Activated CD4-positive, alpha-beta memory T cell treated with anti-CD3 and anti-CD28 coated beads, Interleukin-2, amount 10 ng/mL, durations not matched to agents 7 days and 5 days (primary cell): ENCODE measurements around the gene SEBOX. TPM values are rescaled to one million over a fixed set of nuclear protein-coding genes. Genes with fewer than 3 reads are reported as not detected.

Source experiments
- CTCF ChIA-PET: fragments of 350-600 bp; sonication (Branson Sonifier 250); formaldehyde crosslinking; loops from one replicate; lab custom pipeline; 2021; ENCODE audit warnings: antibody characterized with exemption, inconsistent platforms; lab: Charles Lee
- POLR2A ChIA-PET: fragments of 350-600 bp; sonication (Branson Sonifier 250); formaldehyde crosslinking; loops from one replicate; lab custom pipeline; 2021; ENCODE audit warnings: antibody characterized with exemption; lab: Charles Lee
- DNase-seq: peaks from one replicate; pipeline ENCODE4 v3.0.0-alpha.2; 2020
- H3K27ac Mint-ChIP-seq: one replicate; pipeline ENCODE4 v1.8.0; 2021; ENCODE audit warnings: mild to moderate bottlenecking, mixed read lengths
- H3K27me3 Mint-ChIP-seq: one replicate; pipeline ENCODE4 v1.8.0; 2021; ENCODE audit warnings: mixed read lengths
- H3K36me3 Mint-ChIP-seq: one replicate; pipeline ENCODE4 v1.8.0; 2021; ENCODE audit warnings: low read depth, mixed read lengths
- H3K4me1 Mint-ChIP-seq: one replicate; pipeline ENCODE4 v1.8.0; 2021; ENCODE audit warnings: mixed read lengths
- H3K4me3 Mint-ChIP-seq: one replicate; pipeline ENCODE4 v1.8.0; 2021; ENCODE audit warnings: mild to moderate bottlenecking, mixed read lengths
- H3K9me3 Mint-ChIP-seq: one replicate; pipeline ENCODE4 v1.8.0; 2021; ENCODE audit warnings: mixed read lengths
- total RNA-seq, 2 experiments: library from RNA; stranded (reverse); gene quantifications; one replicate each; pipeline ENCODE4 v1.2.3, GENCODE V29; 2021

The SEBOX gene, protein sequence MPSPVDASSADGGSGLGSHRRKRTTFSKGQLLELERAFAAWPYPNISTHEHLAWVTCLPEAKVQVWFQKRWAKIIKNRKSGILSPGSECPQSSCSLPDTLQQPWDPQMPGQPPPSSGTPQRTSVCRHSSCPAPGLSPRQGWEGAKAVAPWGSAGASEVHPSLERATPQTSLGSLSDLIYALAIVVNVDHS
- total RNA-seq = not detected

DNA sequence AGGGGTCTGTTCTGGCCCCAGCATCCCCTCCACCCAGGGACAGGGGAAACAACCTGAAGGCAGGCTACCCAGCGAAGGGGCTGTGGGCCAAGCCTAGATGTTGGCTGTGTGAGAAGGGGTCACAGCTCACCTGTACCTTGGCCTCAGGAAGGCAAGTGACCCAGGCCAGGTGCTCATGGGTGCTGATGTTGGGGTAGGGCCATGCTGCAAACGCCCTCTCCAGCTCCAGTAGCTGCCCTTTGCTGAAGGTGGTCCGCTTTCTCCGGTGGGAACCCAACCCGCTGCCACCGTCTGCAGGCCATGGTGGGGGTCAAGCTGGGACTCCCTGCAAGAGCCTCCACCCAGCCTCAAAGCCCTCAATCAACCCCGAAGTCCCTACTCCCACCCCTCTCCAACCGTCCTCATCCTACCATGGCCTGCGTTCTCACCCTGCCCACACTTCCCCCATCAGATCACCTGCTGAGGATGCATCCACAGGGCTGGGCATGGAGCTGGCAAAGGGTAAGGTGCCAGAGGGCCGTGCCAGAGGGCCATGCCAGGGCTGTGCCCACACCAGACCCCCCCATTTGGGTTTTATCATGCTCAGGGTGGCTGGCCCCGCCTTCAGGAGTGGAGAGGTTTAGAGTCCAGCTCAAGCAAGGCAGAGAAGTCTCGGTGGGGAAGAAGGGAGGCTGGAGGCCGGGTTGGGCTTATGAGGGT lies at the start of gene SEBOX:
Gene SEBOX (minus strand): TSS at position 535 of the 699 bp plus-strand sequence. CDS start 48 bp downstream, at position 487.
- H3K4me1 Mint-ChIP-seq = no peaks in the 10 kb centered on the region
- H3K27ac Mint-ChIP-seq = no peak within 1 kb of the TSS
- no peaks in the 10 kb centered on the region for H3K9me3 Mint-ChIP-seq
- POLR2A ChIA-PET = interaction anchor here (1.1 kb wide), 1 partner anchor 29 kb away, joined by 6 read pairs; the partner anchor contains the start of genes IFT20 and TNFAIP1
- H3K4me3 Mint-ChIP-seq = no peak within 1 kb of the TSS
- H3K36me3 Mint-ChIP-seq = peaks cover 17% of the 10 kb centered on the region
- H3K27me3 Mint-ChIP-seq = no peaks in the 10 kb centered on the region
- no peak for DNase-seq
- CTCF ChIA-PET = no interaction called here

DNA sequence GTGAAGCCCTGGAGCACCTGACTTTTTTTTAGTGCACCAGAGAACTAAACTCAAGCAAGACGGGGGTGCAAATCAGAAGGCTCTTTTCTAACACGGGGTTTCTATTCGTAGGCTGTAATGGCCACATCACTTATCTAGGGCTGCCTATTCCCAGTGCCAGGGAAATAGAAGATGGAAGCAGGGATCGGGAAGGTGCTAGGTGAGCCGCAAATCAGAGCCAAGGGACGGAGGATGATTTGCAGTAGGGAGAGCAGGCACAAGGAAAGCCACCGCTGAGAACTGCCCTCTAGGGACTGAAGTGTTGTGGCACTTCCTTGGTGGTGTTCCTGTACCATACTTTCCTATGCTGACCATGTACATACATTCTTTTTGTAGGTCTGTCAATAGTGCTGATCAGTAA lies 48.8 kb upstream of the SEBOX start:
- Mint-ChIP-seq H3K9me3 (no peaks in the 10 kb centered on the region), H3K4me3 (no peak overlapping the region), H3K4me1 (no peaks in the 10 kb centered on the region), H3K27me3 (peaks cover 17% of the 10 kb centered on the region), H3K27ac (no peak overlapping the region), H3K36me3 (no peaks in the 10 kb centered on the region)
- ChIA-PET POLR2A (interaction anchor here (1.5 kb wide), 1 partner anchor 27 kb away, joined by 4 read pairs; no protein-coding TSS in a partner anchor), CTCF (no interaction called here)
- no peak for DNase-seq

DNA sequence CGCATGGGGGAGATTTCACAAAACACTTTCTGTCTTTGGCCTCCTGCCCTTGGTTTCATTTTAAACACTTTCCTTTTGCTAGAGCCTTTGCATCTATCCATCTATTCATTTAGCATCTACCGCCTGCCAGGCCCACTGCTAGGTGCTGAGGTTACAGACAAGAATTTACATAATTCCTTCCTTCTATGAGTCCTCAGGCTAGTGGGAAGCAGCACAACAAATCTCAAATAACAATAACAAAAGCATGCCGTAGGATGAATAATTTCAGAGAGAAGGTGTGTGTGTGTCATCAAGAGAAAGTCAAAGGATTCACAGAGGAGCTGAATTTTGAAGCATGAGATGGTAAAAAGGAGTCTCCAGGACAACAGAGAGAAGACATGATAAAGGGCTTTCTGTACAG lies 47.1 kb upstream of the SEBOX start:
- Mint-ChIP-seq H3K27me3 (peaks cover 24% of the 10 kb centered on the region), H3K4me1 (no peaks in the 10 kb centered on the region), H3K9me3 (no peaks in the 10 kb centered on the region), H3K36me3 (no peaks in the 10 kb centered on the region), H3K4me3 (no peak overlapping the region), H3K27ac (no peak overlapping the region)
- no peak for DNase-seq
- CTCF ChIA-PET = no interaction called here
- POLR2A ChIA-PET = no interaction called here

DNA sequence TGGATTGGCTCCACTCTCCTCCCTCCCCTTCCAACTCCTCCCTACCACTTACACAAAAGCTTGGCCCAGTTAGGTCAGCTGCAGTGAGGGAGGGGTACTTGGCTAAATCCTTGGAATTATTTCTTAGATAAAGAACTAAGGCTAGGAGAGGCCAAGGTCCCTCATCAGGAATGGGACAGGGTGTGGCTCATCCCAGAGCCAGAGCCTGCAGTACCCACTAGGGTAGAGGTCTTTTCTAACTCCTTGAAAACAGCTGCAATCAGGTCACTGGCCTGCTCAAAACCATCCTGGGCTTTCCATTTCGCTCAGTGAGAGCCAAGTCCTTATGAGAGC lies 42.9 kb upstream of the SEBOX start:
- H3K9me3 Mint-ChIP-seq = no peaks in the 10 kb centered on the region
- no peak overlapping the region for H3K4me3 Mint-ChIP-seq
- H3K27ac Mint-ChIP-seq = no peak overlapping the region
- H3K4me1 Mint-ChIP-seq = peaks cover 5% of the 10 kb centered on the region
- POLR2A ChIA-PET = no interaction called here
- CTCF ChIA-PET = interaction anchor here (1.6 kb wide), 1 partner anchor 8 kb away, joined by 4 read pairs; no protein-coding TSS in a partner anchor
- peaks cover 18% of the 10 kb centered on the region for H3K27me3 Mint-ChIP-seq
- no peaks in the 10 kb centered on the region for H3K36me3 Mint-ChIP-seq
- no peak for DNase-seq

DNA sequence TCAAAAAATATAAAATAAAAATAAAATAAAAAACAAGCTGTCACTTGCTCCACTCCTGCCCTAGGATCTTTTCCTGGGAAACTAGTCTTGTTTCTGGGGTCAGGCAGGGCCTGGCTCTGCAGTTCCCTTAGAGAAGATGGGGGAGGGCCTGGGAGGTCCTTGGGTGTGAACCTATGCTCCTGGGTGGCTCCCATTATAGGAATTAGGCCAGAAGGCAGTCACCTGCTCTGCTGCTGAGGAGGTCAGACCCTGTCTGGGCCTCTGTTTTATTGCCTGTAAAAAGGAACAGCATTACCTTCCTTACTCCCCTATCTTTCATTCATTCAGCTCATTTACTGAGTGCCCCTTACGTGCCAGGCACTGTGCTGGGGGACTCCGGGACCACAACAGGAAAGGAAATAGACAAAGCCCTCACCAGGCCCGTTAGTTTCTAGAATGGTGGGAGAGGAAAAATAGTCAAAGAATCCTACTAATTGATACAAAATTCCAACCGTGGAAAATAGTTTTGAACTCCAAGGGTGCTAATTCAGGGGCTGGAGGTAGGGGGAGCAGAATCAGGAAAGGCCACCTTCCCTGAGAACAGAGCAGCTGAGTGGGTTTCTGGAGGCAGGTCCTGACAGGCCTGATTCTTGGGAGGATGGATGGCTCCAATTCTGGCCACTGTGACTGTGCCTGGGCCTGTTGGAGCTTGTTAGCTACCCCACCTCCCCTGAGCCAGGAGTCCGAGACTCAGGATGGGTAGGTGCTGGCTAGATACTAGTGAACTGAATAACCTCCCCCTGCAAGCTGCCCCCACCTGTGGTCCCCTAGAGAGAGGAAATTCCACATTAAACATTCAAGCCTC lies 42.4 kb upstream of the SEBOX start:
- no peak overlapping the region for H3K27ac Mint-ChIP-seq

DNA sequence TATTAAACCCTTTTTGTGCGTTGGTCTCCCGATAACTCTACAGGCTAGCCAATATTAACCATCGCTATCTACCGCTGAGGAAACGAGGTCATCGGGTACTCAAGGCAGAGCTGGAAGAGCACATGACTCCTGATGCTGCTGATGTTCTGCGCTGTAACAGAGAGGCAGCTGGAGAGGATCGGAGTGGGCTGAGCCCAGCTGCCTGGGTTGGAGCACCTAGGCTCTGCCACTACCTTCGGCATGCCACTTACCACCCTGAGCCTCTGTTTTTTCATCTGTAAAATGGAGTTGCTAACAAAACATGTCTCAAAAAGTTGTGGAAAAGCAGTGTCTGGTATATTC lies 41.4 kb upstream of the SEBOX start:
- Mint-ChIP-seq H3K4me1 (peaks cover 13% of the 10 kb centered on the region), H3K27ac (no peak overlapping the region), H3K27me3 (peaks cover 11% of the 10 kb centered on the region), H3K9me3 (no peaks in the 10 kb centered on the region), H3K36me3 (no peaks in the 10 kb centered on the region), H3K4me3 (peak overlapping the region; percentile 49)
- POLR2A ChIA-PET = interaction anchor here (1.4 kb wide), 1 partner anchor 11 kb away, joined by 6 read pairs; no protein-coding TSS in a partner anchor
- CTCF ChIA-PET = no interaction called here
- DNase-seq = no peak

More for the DNA sequence above, 42.4 kb upstream of the SEBOX start:
- DNase-seq = no peak
- Mint-ChIP-seq H3K9me3 (no peaks in the 10 kb centered on the region), H3K4me1 (peaks cover 5% of the 10 kb centered on the region), H3K36me3 (no peaks in the 10 kb centered on the region), H3K4me3 (no peak overlapping the region), H3K27me3 (peaks cover 17% of the 10 kb centered on the region)
- ChIA-PET CTCF (interaction anchor here (1.6 kb wide), 1 partner anchor 9 kb away, joined by 4 read pairs; no protein-coding TSS in a partner anchor), POLR2A (no interaction called here)

DNA sequence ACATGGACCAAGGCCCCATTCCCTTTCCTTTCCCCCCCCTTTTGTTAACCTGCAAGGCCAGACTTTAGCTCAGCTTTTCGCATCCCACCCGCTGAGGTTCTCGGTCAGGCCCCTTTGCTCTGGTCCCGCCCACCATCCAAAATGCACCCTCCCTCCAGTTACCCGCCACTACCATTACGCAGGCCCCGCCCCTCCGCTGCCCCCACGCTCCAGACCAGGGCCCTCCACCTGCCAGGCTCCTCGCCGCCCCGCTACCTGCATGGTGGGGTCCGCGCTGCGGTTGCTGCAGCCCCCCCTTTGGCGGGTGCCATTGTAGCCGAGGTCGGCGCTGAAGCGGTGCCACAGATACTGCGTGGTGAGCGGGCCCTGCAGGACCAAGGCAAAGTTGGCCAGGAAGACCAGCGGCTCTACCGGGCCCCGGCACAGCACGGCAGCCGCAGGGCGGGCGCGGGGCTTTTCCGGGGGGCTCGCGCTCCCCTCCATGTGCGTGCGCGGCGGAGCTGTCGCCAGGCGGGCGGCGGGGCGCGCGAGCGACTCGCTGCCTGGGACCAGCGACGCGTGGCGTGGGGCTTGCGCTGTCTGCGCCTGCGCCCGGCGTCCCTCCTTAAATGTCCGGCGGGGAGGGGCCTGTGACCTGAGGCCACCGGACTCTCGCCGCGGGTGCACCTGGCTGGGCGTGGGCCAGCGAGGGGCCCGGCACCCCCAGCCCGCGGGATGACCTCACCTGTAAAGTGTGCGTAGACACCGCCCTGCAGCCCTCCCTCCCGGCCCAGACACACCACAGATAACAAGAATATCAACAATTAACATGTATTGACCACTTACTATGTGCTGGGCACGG lies 40.9 kb upstream of the SEBOX start, which contains the start of gene SLC46A1:
Gene SLC46A1 (minus strand): TSS at position 581 of the 841 bp plus-strand sequence. CDS start 98 bp downstream, at position 483.
- Mint-ChIP-seq H3K4me3 (peak within 1 kb of the TSS; percentile 66), H3K27me3 (peaks cover 11% of the 10 kb centered on the region), H3K9me3 (no peaks in the 10 kb centered on the region), H3K4me1 (peaks cover 13% of the 10 kb centered on the region), H3K27ac (no peak within 1 kb of the TSS), H3K36me3 (no peaks in the 10 kb centered on the region)
- ChIA-PET CTCF (no interaction called here), POLR2A (interaction anchor here (1.4 to 1.9 kb wide), 2 partner anchors 10 to 21 kb away, joined by 6 to 11 read pairs; no protein-coding TSS in a partner anchor)
- DNase-seq = peak; percentile 29

DNA sequence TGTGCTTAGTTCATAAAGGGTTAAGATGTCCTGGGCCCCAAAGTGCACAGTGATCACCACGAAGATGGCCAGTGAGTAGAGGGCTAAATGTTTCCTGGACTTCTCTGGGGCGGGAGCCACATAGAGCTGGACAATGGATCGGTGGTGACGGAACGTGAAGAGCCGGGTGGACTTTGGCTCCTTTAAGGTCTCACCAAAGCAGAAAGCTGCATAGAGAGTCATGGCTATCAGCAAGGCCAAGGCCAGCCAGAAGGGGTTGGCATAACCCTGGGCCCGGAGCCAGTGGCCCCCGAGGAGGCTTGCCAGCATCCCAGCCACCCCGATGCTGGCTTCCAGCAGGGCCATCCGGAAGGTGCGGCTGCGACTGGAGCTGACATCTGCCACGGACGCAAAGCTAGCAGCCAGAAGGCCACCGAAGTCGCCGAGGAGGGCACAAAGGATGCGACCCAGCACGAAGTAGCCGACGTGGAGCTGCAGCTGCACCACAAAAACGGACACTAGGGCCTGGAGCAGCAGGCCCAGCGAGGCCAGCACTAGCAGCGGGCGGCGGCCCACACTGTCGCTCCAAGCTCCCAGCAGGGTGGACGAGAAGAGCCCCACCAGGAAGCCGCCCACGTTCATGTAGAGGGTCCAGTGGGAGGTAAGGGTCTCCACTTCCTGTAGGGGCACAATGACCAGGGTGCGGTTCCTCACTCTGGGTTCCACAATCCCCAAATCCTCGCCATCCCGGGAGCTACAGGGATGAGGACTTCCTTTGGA lies 40.0 kb upstream of the SEBOX start:
- Mint-ChIP-seq H3K27me3 (peaks cover 11% of the 10 kb centered on the region), H3K36me3 (no peaks in the 10 kb centered on the region), H3K9me3 (no peaks in the 10 kb centered on the region), H3K27ac (no peak overlapping the region), H3K4me1 (peaks cover 13% of the 10 kb centered on the region), H3K4me3 (peak overlapping the region; percentile 66)
- ChIA-PET CTCF (interaction anchor here (1.4 kb wide), 1 partner anchor 12 kb away, joined by 9 read pairs; no protein-coding TSS in a partner anchor), POLR2A (interaction anchor here (1.4 to 1.9 kb wide), 2 partner anchors 9 to 20 kb away, joined by 6 to 11 read pairs; no protein-coding TSS in a partner anchor)
- DNase-seq = no peak

DNA sequence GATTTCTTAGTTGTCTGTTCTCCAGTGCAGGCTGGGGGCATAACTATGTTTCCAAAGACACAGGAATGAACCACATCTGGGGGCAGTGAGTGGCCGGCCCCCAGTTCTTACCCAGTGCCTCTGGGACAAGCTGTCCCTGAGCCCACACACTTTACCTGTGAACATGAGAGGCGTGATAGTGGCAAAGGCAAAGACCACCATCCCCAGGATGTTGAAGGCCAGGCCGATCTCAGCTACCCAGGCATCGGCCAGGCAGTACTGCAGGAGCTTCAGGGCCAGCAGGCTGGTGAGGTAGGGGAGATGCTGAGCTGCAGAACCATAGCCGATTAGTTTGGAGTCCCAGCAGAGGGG lies 39.4 kb upstream of the SEBOX start:
- Mint-ChIP-seq H3K36me3 (no peaks in the 10 kb centered on the region), H3K27me3 (peaks cover 11% of the 10 kb centered on the region), H3K9me3 (no peaks in the 10 kb centered on the region), H3K4me1 (peaks cover 13% of the 10 kb centered on the region), H3K4me3 (peak overlapping the region; percentile 16), H3K27ac (no peak overlapping the region)
- DNase-seq = no peak
- POLR2A ChIA-PET = interaction anchor here (1.9 kb wide), 1 partner anchor 20 kb away, joined by 11 read pairs; no protein-coding TSS in a partner anchor
- CTCF ChIA-PET = interaction anchor here (1.4 kb wide), 1 partner anchor 12 kb away, joined by 9 read pairs; no protein-coding TSS in a partner anchor

DNA sequence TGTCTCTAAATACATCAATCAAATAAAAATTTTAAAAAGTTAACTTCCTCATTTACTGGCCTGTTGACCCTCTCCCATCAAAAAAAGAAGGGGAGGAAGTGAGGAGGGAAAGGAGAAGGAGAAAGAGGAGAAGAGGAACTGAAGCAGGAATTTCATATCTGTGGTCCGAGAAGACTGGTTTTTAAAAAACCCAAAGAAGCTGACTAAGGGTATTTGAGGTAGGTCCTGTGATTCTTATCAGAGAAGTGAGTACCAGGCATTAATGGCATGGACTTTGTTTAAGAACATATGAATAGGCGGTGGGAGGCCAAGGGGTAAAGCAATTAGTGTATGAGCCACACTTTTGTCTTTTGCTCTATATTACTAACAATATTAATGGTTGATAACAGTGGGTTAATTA lies 39.0 kb upstream of the SEBOX start:
- no peak overlapping the region for H3K27ac Mint-ChIP-seq
- no peaks in the 10 kb centered on the region for H3K9me3 Mint-ChIP-seq
- no peak overlapping the region for H3K4me3 Mint-ChIP-seq
- peaks cover 11% of the 10 kb centered on the region for H3K27me3 Mint-ChIP-seq
- ChIA-PET CTCF (interaction anchor here (1.4 kb wide), 1 partner anchor 13 kb away, joined by 9 read pairs; no protein-coding TSS in a partner anchor), POLR2A (interaction anchor here (1.9 kb wide), 1 partner anchor 19 kb away, joined by 11 read pairs; no protein-coding TSS in a partner anchor)
- peaks cover 13% of the 10 kb centered on the region for H3K4me1 Mint-ChIP-seq
- no peak for DNase-seq
- H3K36me3 Mint-ChIP-seq = no peaks in the 10 kb centered on the region

DNA sequence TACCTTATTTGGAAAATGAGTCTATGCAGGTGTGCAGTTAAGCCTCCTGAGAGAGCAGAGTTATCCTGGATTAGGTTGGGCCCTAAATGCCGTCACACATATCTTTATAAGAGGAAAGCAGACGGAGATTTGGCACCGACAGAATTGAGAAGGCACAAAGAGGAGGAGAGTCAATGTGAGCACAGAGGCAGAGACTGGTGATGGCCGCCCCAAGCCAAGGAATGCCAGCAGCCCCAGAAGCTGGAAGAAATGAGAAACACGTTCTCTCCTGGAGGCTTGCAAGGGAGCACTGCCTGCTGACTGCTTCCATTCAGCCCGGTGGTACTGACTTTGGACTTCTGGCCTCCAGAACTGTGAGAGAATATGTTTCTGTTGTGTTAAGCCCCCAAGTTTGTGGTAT lies 37.8 kb upstream of the SEBOX start:
- H3K4me1 Mint-ChIP-seq = peaks cover 13% of the 10 kb centered on the region
- H3K4me3 Mint-ChIP-seq = no peak overlapping the region
- no peak for DNase-seq
- H3K9me3 Mint-ChIP-seq = no peaks in the 10 kb centered on the region
- no peak overlapping the region for H3K27ac Mint-ChIP-seq
- CTCF ChIA-PET = no interaction called here
- H3K27me3 Mint-ChIP-seq = peaks cover 5% of the 10 kb centered on the region
- peaks cover 7% of the 10 kb centered on the region for H3K36me3 Mint-ChIP-seq
- POLR2A ChIA-PET = no interaction called here
